Measurements from ENCODE around the gene HS1BP3.

GRCh38 chr2:20577495-20578235 lies 73.2 kb downstream of the HS1BP3 start:
- TF ChIP-seq CTCF (IDR thresholded peaks at IDR 0.05) (no peak), POLR2A (IDR thresholded peaks at IDR 0.05) (no peak)

Data from lower leg skin (tissue), 3 donors.